Stomach (tissue), 4 donors: ENCODE results near the gene LRP1.

ENCODE experiments used
- POLR2AphosphoS5 ChIP-seq, 3 donors: sonication (generic); formaldehyde crosslinking; IDR thresholded peaks; one replicate each; pipeline ENCODE4 v1.6.1; 2016; ENCODE audit warnings: antibody characterized with exemption in 3 of 3
- TF ChIP-seq, protein P1 (sequence below), 7 experiments: fragments of 450-650 bp in 4 of 7; fragments of 200-600 bp in 3 of 7; sonication (generic) in 3 of 7; IDR thresholded peaks; one replicate each; pipeline ENCODE4 v1.5.1; 2016 to 2019; ENCODE audit warnings: antibody characterized with exemption in 7 of 7, control low read depth in 2 of 7, mild to moderate bottlenecking in 1 of 7

GRCh38 chr12:57099766-57100165 lies 28.5 kb upstream of the LRP1 start:
- TF ChIP-seq, protein P1, sequence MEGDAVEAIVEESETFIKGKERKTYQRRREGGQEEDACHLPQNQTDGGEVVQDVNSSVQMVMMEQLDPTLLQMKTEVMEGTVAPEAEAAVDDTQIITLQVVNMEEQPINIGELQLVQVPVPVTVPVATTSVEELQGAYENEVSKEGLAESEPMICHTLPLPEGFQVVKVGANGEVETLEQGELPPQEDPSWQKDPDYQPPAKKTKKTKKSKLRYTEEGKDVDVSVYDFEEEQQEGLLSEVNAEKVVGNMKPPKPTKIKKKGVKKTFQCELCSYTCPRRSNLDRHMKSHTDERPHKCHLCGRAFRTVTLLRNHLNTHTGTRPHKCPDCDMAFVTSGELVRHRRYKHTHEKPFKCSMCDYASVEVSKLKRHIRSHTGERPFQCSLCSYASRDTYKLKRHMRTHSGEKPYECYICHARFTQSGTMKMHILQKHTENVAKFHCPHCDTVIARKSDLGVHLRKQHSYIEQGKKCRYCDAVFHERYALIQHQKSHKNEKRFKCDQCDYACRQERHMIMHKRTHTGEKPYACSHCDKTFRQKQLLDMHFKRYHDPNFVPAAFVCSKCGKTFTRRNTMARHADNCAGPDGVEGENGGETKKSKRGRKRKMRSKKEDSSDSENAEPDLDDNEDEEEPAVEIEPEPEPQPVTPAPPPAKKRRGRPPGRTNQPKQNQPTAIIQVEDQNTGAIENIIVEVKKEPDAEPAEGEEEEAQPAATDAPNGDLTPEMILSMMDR (IDR thresholded peaks at IDR 0.05): no peak
- TF ChIP-seq POLR2AphosphoS5 (IDR thresholded peaks at IDR 0.05): no peak
